Breast epithelium (tissue), 3 donors: ENCODE measurements around the gene ENO3.

Source experiments
- CTCF ChIP-seq, 3 donors: fragments of 450-650 bp; IDR thresholded peaks; one replicate each; pipeline ENCODE4 v1.5.1; 2016 to 2017; ENCODE audit warnings: antibody characterized with exemption in 3 of 3, mild to moderate bottlenecking in 3 of 3, moderate library complexity in 3 of 3
- POLR2A ChIP-seq: fragments of 450-650 bp; IDR thresholded peaks from one replicate; pipeline ENCODE4 v1.6.1; 2016; ENCODE audit warnings: antibody characterized with exemption, mild to moderate bottlenecking, moderate library complexity
- POLR2AphosphoS5 ChIP-seq, 3 donors: sonication (generic); formaldehyde crosslinking; IDR thresholded peaks; one replicate each; pipeline ENCODE4 v1.6.1; 2017; ENCODE audit warnings: antibody characterized with exemption in 3 of 3

- TF ChIP-seq POLR2A (no peak), CTCF (IDR thresholded peaks at IDR 0.05) (no peak), POLR2AphosphoS5 (IDR thresholded peaks at IDR 0.05) (no peak)
Measured at GRCh38 chr17:4933646-4934045, 17.3 kb upstream of the ENO3 start.
